HG02840 (cell line): ENCODE data around the gene MEPCE.
"Not testable (repeated sequence)": the region's sequence is repeated elsewhere in the genome, so short reads cannot be mapped to it uniquely, and the experiment has no call there.

Experiments
- ATAC-seq: cut with Tn5 transposase; IDR thresholded peaks from one replicate; pipeline ENCODE4 v1.9.1; 2021; ENCODE audit warnings: mild to moderate bottlenecking, moderate library complexity, moderate number of reproducible peaks; ENCODE audit not compliant: unreplicated experiment, low FRiP score

The MEPCE gene

GRCh38 chr7:100429637-100430492 lies at the start of gene MEPCE:
MEPCE (plus strand) TSS chr7:100429831; CDS start chr7:100430019, 188 bp downstream.
- peak; percentile 45 for ATAC-seq

GRCh38 chr7:100380196-100380595 lies 49.4 kb upstream of the MEPCE start:
- no peak for ATAC-seq

GRCh38 chr7:100381531-100382233 lies 47.9 kb upstream of the MEPCE start:
- ATAC-seq: not testable (repeated sequence)

- ATAC-seq: not testable (repeated sequence)
Observed at GRCh38 chr7:100382234-100382853, 47.3 kb upstream of the MEPCE start.

- ATAC-seq: no peak
Observed at GRCh38 chr7:100384628-100385294, 44.9 kb upstream of the MEPCE start.

- ATAC-seq: no peak
Observed at GRCh38 chr7:100386940-100387339, 42.7 kb upstream of the MEPCE start.

GRCh38 chr7:100387695-100388094 lies 41.9 kb upstream of the MEPCE start:
- ATAC-seq: no peak

GRCh38 chr7:100389437-100390088 lies 40.1 kb upstream of the MEPCE start:
- ATAC-seq: no peak

GRCh38 chr7:100390286-100391009 lies 39.2 kb upstream of the MEPCE start:
- ATAC-seq: no peak

- no peak for ATAC-seq
Observed at GRCh38 chr7:100393233-100393905, 36.3 kb upstream of the MEPCE start.

GRCh38 chr7:100394077-100394476 lies 35.6 kb upstream of the MEPCE start:
- no peak for ATAC-seq

GRCh38 chr7:100396421-100396982 lies 33.1 kb upstream of the MEPCE start:
- peak; percentile 84 for ATAC-seq

- ATAC-seq: no peak
Observed at GRCh38 chr7:100397315-100398081, 32.1 kb upstream of the MEPCE start.

- no peak for ATAC-seq
Observed at GRCh38 chr7:100398239-100398638, 31.4 kb upstream of the MEPCE start.

GRCh38 chr7:100400041-100400440 lies 29.6 kb upstream of the MEPCE start:
- no peak for ATAC-seq

- ATAC-seq: no peak
Observed at GRCh38 chr7:100400656-100401055, 29.0 kb upstream of the MEPCE start.

- ATAC-seq: no peak
Observed at GRCh38 chr7:100401811-100402210, 27.8 kb upstream of the MEPCE start.

GRCh38 chr7:100402241-100402640 lies 27.4 kb upstream of the MEPCE start:
- ATAC-seq: no peak
